ENCODE measurements around the gene NPY4R2. TPM values are rescaled to one million over a fixed set of nuclear protein-coding genes. Genes with fewer than 3 reads are reported as not detected.
"Not testable (repeated sequence)": the region's sequence is repeated elsewhere in the genome, so short reads cannot be mapped to it uniquely, and the experiment has no call there.

NPY4R2 gene
- total RNA-seq, 1 donor from 2014 or later, result 0.52 TPM

GRCh38 chr10:47928225-47928624, 9.8 kb downstream of the NPY4R2 start:
- not testable (repeated sequence) for H3K9ac ChIP-seq (ENCODE audit: low read depth in 1 of 3, low read length in 3 of 3); H3K4me1 ChIP-seq (ENCODE audit: control insufficient read depth in 3 of 3, insufficient read depth in 3 of 3, low read length in 3 of 3); H3K27ac ChIP-seq (ENCODE audit: low read depth, low read length); H3K36me3 ChIP-seq (ENCODE audit: control insufficient read depth in 3 of 3, insufficient read depth in 3 of 3, low read length in 3 of 3); H3K9me3 ChIP-seq (ENCODE audit: control insufficient read depth in 3 of 3, low read length in 3 of 3); H3K4me3 ChIP-seq (ENCODE audit: low read length in 3 of 3); H3K27me3 ChIP-seq (ENCODE audit: control insufficient read depth in 3 of 3, insufficient read depth in 3 of 3, low read length in 3 of 3)

- H3K4me1 ChIP-seq (ENCODE audit: control insufficient read depth in 3 of 3, insufficient read depth in 3 of 3, low read length in 3 of 3); H3K9ac ChIP-seq (ENCODE audit: low read depth in 1 of 3, low read length in 3 of 3); H3K27me3 ChIP-seq (ENCODE audit: control insufficient read depth in 3 of 3, insufficient read depth in 3 of 3, low read length in 3 of 3); H3K27ac ChIP-seq (ENCODE audit: low read depth, low read length); H3K36me3 ChIP-seq (ENCODE audit: control insufficient read depth in 3 of 3, insufficient read depth in 3 of 3, low read length in 3 of 3); H3K4me3 ChIP-seq (ENCODE audit: low read length in 3 of 3); H3K9me3 ChIP-seq (ENCODE audit: control insufficient read depth in 3 of 3, low read length in 3 of 3): not testable (repeated sequence)
Observed at GRCh38 chr10:47932824-47933223, 14.4 kb downstream of the NPY4R2 start.

GRCh38 chr10:47933462-47933861, 15.0 kb downstream of the NPY4R2 start:
- H3K9me3 ChIP-seq (ENCODE audit: control insufficient read depth in 3 of 3, low read length in 3 of 3); H3K27me3 ChIP-seq (ENCODE audit: control insufficient read depth in 3 of 3, insufficient read depth in 3 of 3, low read length in 3 of 3); H3K27ac ChIP-seq (ENCODE audit: low read depth, low read length); H3K9ac ChIP-seq (ENCODE audit: low read depth in 1 of 3, low read length in 3 of 3); H3K4me3 ChIP-seq (ENCODE audit: low read length in 3 of 3); H3K4me1 ChIP-seq (ENCODE audit: control insufficient read depth in 3 of 3, insufficient read depth in 3 of 3, low read length in 3 of 3); H3K36me3 ChIP-seq (ENCODE audit: control insufficient read depth in 3 of 3, insufficient read depth in 3 of 3, low read length in 3 of 3): not testable (repeated sequence)

- not testable (repeated sequence) for H3K4me1 ChIP-seq (ENCODE audit: control insufficient read depth in 3 of 3, insufficient read depth in 3 of 3, low read length in 3 of 3); H3K4me3 ChIP-seq (ENCODE audit: low read length in 3 of 3); H3K9me3 ChIP-seq (ENCODE audit: control insufficient read depth in 3 of 3, low read length in 3 of 3); H3K9ac ChIP-seq (ENCODE audit: low read depth in 1 of 3, low read length in 3 of 3); H3K27me3 ChIP-seq (ENCODE audit: control insufficient read depth in 3 of 3, insufficient read depth in 3 of 3, low read length in 3 of 3); H3K36me3 ChIP-seq (ENCODE audit: control insufficient read depth in 3 of 3, insufficient read depth in 3 of 3, low read length in 3 of 3); H3K27ac ChIP-seq (ENCODE audit: low read depth, low read length)
Observed at GRCh38 chr10:47936772-47937228, 18.3 kb downstream of the NPY4R2 start.

- not testable (repeated sequence) for H3K36me3 ChIP-seq (ENCODE audit: control insufficient read depth in 3 of 3, insufficient read depth in 3 of 3, low read length in 3 of 3); H3K27me3 ChIP-seq (ENCODE audit: control insufficient read depth in 3 of 3, insufficient read depth in 3 of 3, low read length in 3 of 3)
Observed at GRCh38 chr10:47937634-47938033, 19.2 kb downstream of the NPY4R2 start.

GRCh38 chr10:47940821-47941220, 22.4 kb downstream of the NPY4R2 start:
- H3K27me3 ChIP-seq (ENCODE audit: control insufficient read depth in 3 of 3, insufficient read depth in 3 of 3, low read length in 3 of 3), result not testable (repeated sequence)

More at GRCh38 chr10:47937634-47938033, 19.2 kb downstream of the NPY4R2 start:
- H3K4me1 ChIP-seq (ENCODE audit: control insufficient read depth in 3 of 3, insufficient read depth in 3 of 3, low read length in 3 of 3); H3K9me3 ChIP-seq (ENCODE audit: control insufficient read depth in 3 of 3, low read length in 3 of 3); H3K4me3 ChIP-seq (ENCODE audit: low read length in 3 of 3); H3K27ac ChIP-seq (ENCODE audit: low read depth, low read length); H3K9ac ChIP-seq (ENCODE audit: low read depth in 1 of 3, low read length in 3 of 3): not testable (repeated sequence)

GRCh38 chr10:47941379-47941778, 22.9 kb downstream of the NPY4R2 start:
- H3K36me3 ChIP-seq (ENCODE audit: control insufficient read depth in 3 of 3, insufficient read depth in 3 of 3, low read length in 3 of 3); H3K4me3 ChIP-seq (ENCODE audit: low read length in 3 of 3); H3K27ac ChIP-seq (ENCODE audit: low read depth, low read length); H3K9ac ChIP-seq (ENCODE audit: low read depth in 1 of 3, low read length in 3 of 3); H3K27me3 ChIP-seq (ENCODE audit: control insufficient read depth in 3 of 3, insufficient read depth in 3 of 3, low read length in 3 of 3); H3K9me3 ChIP-seq (ENCODE audit: control insufficient read depth in 3 of 3, low read length in 3 of 3); H3K4me1 ChIP-seq (ENCODE audit: control insufficient read depth in 3 of 3, insufficient read depth in 3 of 3, low read length in 3 of 3): not testable (repeated sequence)

More at GRCh38 chr10:47940821-47941220, 22.4 kb downstream of the NPY4R2 start:
- H3K36me3 ChIP-seq (ENCODE audit: control insufficient read depth in 3 of 3, insufficient read depth in 3 of 3, low read length in 3 of 3); H3K27ac ChIP-seq (ENCODE audit: low read depth, low read length); H3K9me3 ChIP-seq (ENCODE audit: control insufficient read depth in 3 of 3, low read length in 3 of 3); H3K4me3 ChIP-seq (ENCODE audit: low read length in 3 of 3); H3K4me1 ChIP-seq (ENCODE audit: control insufficient read depth in 3 of 3, insufficient read depth in 3 of 3, low read length in 3 of 3); H3K9ac ChIP-seq (ENCODE audit: low read depth in 1 of 3, low read length in 3 of 3): not testable (repeated sequence)

- not testable (repeated sequence) for H3K4me3 ChIP-seq (ENCODE audit: low read length in 3 of 3); H3K9ac ChIP-seq (ENCODE audit: low read depth in 1 of 3, low read length in 3 of 3); H3K4me1 ChIP-seq (ENCODE audit: control insufficient read depth in 3 of 3, insufficient read depth in 3 of 3, low read length in 3 of 3); H3K36me3 ChIP-seq (ENCODE audit: control insufficient read depth in 3 of 3, insufficient read depth in 3 of 3, low read length in 3 of 3); H3K27me3 ChIP-seq (ENCODE audit: control insufficient read depth in 3 of 3, insufficient read depth in 3 of 3, low read length in 3 of 3); H3K9me3 ChIP-seq (ENCODE audit: control insufficient read depth in 3 of 3, low read length in 3 of 3); H3K27ac ChIP-seq (ENCODE audit: low read depth, low read length)
Observed at GRCh38 chr10:47942351-47943019, 24.0 kb downstream of the NPY4R2 start.

- H3K36me3 ChIP-seq (ENCODE audit: control insufficient read depth in 3 of 3, insufficient read depth in 3 of 3, low read length in 3 of 3); H3K9me3 ChIP-seq (ENCODE audit: control insufficient read depth in 3 of 3, low read length in 3 of 3); H3K9ac ChIP-seq (ENCODE audit: low read depth in 1 of 3, low read length in 3 of 3); H3K4me3 ChIP-seq (ENCODE audit: low read length in 3 of 3); H3K4me1 ChIP-seq (ENCODE audit: control insufficient read depth in 3 of 3, insufficient read depth in 3 of 3, low read length in 3 of 3); H3K27ac ChIP-seq (ENCODE audit: low read depth, low read length); H3K27me3 ChIP-seq (ENCODE audit: control insufficient read depth in 3 of 3, insufficient read depth in 3 of 3, low read length in 3 of 3): not testable (repeated sequence)
Observed at GRCh38 chr10:47943328-47943727, 24.9 kb downstream of the NPY4R2 start.

- H3K9me3 ChIP-seq (ENCODE audit: control insufficient read depth in 3 of 3, low read length in 3 of 3); H3K27me3 ChIP-seq (ENCODE audit: control insufficient read depth in 3 of 3, insufficient read depth in 3 of 3, low read length in 3 of 3); H3K27ac ChIP-seq (ENCODE audit: low read depth, low read length); H3K4me3 ChIP-seq (ENCODE audit: low read length in 3 of 3); H3K36me3 ChIP-seq (ENCODE audit: control insufficient read depth in 3 of 3, insufficient read depth in 3 of 3, low read length in 3 of 3); H3K4me1 ChIP-seq (ENCODE audit: control insufficient read depth in 3 of 3, insufficient read depth in 3 of 3, low read length in 3 of 3); H3K9ac ChIP-seq (ENCODE audit: low read depth in 1 of 3, low read length in 3 of 3): not testable (repeated sequence)
Observed at GRCh38 chr10:47947424-47947823, 29.0 kb downstream of the NPY4R2 start.

- H3K4me1 ChIP-seq (ENCODE audit: control insufficient read depth in 3 of 3, insufficient read depth in 3 of 3, low read length in 3 of 3); H3K9me3 ChIP-seq (ENCODE audit: control insufficient read depth in 3 of 3, low read length in 3 of 3); H3K27me3 ChIP-seq (ENCODE audit: control insufficient read depth in 3 of 3, insufficient read depth in 3 of 3, low read length in 3 of 3); H3K9ac ChIP-seq (ENCODE audit: low read depth in 1 of 3, low read length in 3 of 3); H3K36me3 ChIP-seq (ENCODE audit: control insufficient read depth in 3 of 3, insufficient read depth in 3 of 3, low read length in 3 of 3); H3K27ac ChIP-seq (ENCODE audit: low read depth, low read length); H3K4me3 ChIP-seq (ENCODE audit: low read length in 3 of 3): not testable (repeated sequence)
Observed at GRCh38 chr10:47957158-47957557, 38.7 kb downstream of the NPY4R2 start.

Data from skeletal muscle tissue (tissue), 4 donors.